Breast epithelium (tissue), 4 donors: ENCODE data around the gene SNX13. TPM values are rescaled to one million over a fixed set of nuclear protein-coding genes. Genes with fewer than 3 reads are reported as not detected.

Source experiments
- DNase-seq, 2 donors: peaks; one replicate each; pipeline ENCODE4 v3.0.0-alpha.2; 2019; ENCODE audit warnings: low spot score in 2 of 2
- H3K27ac ChIP-seq, 2 donors: fragments of 200-600 bp; sonication (generic) in 1 of 2; one replicate each; pipeline ENCODE4 v1.5.1; 2016 to 2019; ENCODE audit warnings: mild to moderate bottlenecking in 1 of 2
- H3K27me3 ChIP-seq, 2 donors: fragments of 200-600 bp; sonication (generic) in 1 of 2; one replicate each; pipeline versions ENCODE4 v1.5.1 to v1.6.0; 2017 to 2019; ENCODE audit warnings: control low read depth in 1 of 2, mild to moderate bottlenecking in 1 of 2
- H3K36me3 ChIP-seq: fragments of 200-600 bp; one replicate; pipeline ENCODE4 v1.5.1; 2019
- H3K4me1 ChIP-seq, 2 donors: fragments of 200-600 bp; sonication (generic); one replicate each; pipeline ENCODE4 v1.5.1; 2016 to 2019; ENCODE audit warnings: control low read depth in 1 of 2
- H3K4me3 ChIP-seq, 3 donors: fragments of 200-600 bp; sonication (generic); 1 replicate in 2 of 3; 2 replicates in 1 of 3; pipeline ENCODE4 v1.5.1; 2016 to 2019; ENCODE audit warnings: mild to moderate bottlenecking in 3 of 3, moderate library complexity in 2 of 3
- H3K9me3 ChIP-seq, 2 donors: fragments of 200-600 bp; sonication (generic) in 1 of 2; one replicate each; pipeline ENCODE4 v1.5.1; 2016 to 2019; ENCODE audit warnings: control low read depth in 1 of 2
- CTCF ChIP-seq, 3 donors: fragments of 450-650 bp; IDR thresholded peaks; one replicate each; pipeline ENCODE4 v1.5.1; 2016 to 2017; ENCODE audit warnings: antibody characterized with exemption in 3 of 3, mild to moderate bottlenecking in 3 of 3, moderate library complexity in 3 of 3
- POLR2A ChIP-seq: fragments of 450-650 bp; IDR thresholded peaks from one replicate; pipeline ENCODE4 v1.6.1; 2016; ENCODE audit warnings: antibody characterized with exemption, mild to moderate bottlenecking, moderate library complexity
- POLR2AphosphoS5 ChIP-seq, 3 donors: sonication (generic); formaldehyde crosslinking; IDR thresholded peaks; one replicate each; pipeline ENCODE4 v1.6.1; 2017; ENCODE audit warnings: antibody characterized with exemption in 3 of 3
- intact Hi-C: fragments of 100-400 bp; cut with DNase I; formaldehyde crosslinking; loops from one replicate; pipeline ENCODE4 v1.15.1; 2023; ENCODE audit warnings: low total_unique reads
- total RNA-seq, 3 donors: library from RNA; depleted of rRNA; stranded (reverse); fragments of >200 nt; gene quantifications; one replicate each; pipeline ENCODE4 v1.1.0, GENCODE V29; 2016

SNX13 gene
- total RNA-seq, 3 donors from 2014 or later = 62.6 to 89.9 (median 72.8) TPM

- no peak for TF ChIP-seq CTCF (IDR thresholded peaks at IDR 0.05)
- TF ChIP-seq POLR2AphosphoS5 (IDR thresholded peaks at IDR 0.05) = no peak
- no peak for TF ChIP-seq POLR2A
Observed at GRCh38 chr7:17957871-17958270, 17.6 kb upstream of the SNX13 start.

GRCh38 chr7:17952387-17952786 is 12.1 kb upstream of the SNX13 start:
- DNase-seq = no peak
- no peak overlapping the region for H3K4me3 ChIP-seq
- TF ChIP-seq POLR2AphosphoS5 (IDR thresholded peaks at IDR 0.05) (no peak), POLR2A (no peak), CTCF (IDR thresholded peaks at IDR 0.05) (no peak)
- no peaks in the 10 kb centered on the region for H3K4me1 ChIP-seq
- H3K27me3 ChIP-seq = no peaks in the 10 kb centered on the region
- H3K36me3 ChIP-seq = no peaks in the 10 kb centered on the region
- H3K9me3 ChIP-seq = no peaks in the 10 kb centered on the region
- H3K27ac ChIP-seq = no peak overlapping the region
- intact Hi-C loops = no loop called here

More at GRCh38 chr7:17957871-17958270, 17.6 kb upstream of the SNX13 start:
- no peak overlapping the region for H3K27ac ChIP-seq
- no peaks in the 10 kb centered on the region for H3K9me3 ChIP-seq
- DNase-seq = no peak
- H3K4me3 ChIP-seq = no peak overlapping the region
- no peaks in the 10 kb centered on the region for H3K27me3 ChIP-seq
- no peaks in the 10 kb centered on the region for H3K36me3 ChIP-seq
- H3K4me1 ChIP-seq = no peaks in the 10 kb centered on the region
- intact Hi-C loops = no loop called here

GRCh38 chr7:17951742-17952254 is 11.5 kb upstream of the SNX13 start:
- Histone ChIP-seq H3K4me1 (no peaks in the 10 kb centered on the region), H3K27ac (no peak overlapping the region), H3K9me3 (no peaks in the 10 kb centered on the region), H3K27me3 (no peaks in the 10 kb centered on the region), H3K4me3 (no peak overlapping the region), H3K36me3 (no peaks in the 10 kb centered on the region)
- intact Hi-C loops = no loop called here
- DNase-seq = no peak
- TF ChIP-seq POLR2AphosphoS5 (IDR thresholded peaks at IDR 0.05) (no peak), CTCF (IDR thresholded peaks at IDR 0.05) (no peak), POLR2A (no peak)

- H3K36me3 ChIP-seq = no peaks in the 10 kb centered on the region
- intact Hi-C loops = no loop called here
- H3K27ac ChIP-seq = no peak overlapping the region
- no peaks in the 10 kb centered on the region for H3K27me3 ChIP-seq
- TF ChIP-seq POLR2A = no peak
- TF ChIP-seq POLR2AphosphoS5 (IDR thresholded peaks at IDR 0.05) = no peak
- TF ChIP-seq CTCF (IDR thresholded peaks at IDR 0.05) = no peak
- no peak for DNase-seq
- no peak overlapping the region for H3K4me3 ChIP-seq
- H3K9me3 ChIP-seq = no peaks in the 10 kb centered on the region
- H3K4me1 ChIP-seq = no peaks in the 10 kb centered on the region
Observed at GRCh38 chr7:17948526-17949238, 8.4 kb upstream of the SNX13 start.

GRCh38 chr7:17947620-17948019 is 7.3 kb upstream of the SNX13 start:
- no peak overlapping the region for H3K27ac ChIP-seq
- H3K9me3 ChIP-seq = no peaks in the 10 kb centered on the region
- no peak overlapping the region for H3K4me3 ChIP-seq
- TF ChIP-seq CTCF (IDR thresholded peaks at IDR 0.05) (no peak), POLR2AphosphoS5 (IDR thresholded peaks at IDR 0.05) (no peak), POLR2A (no peak)
- no peaks in the 10 kb centered on the region for H3K27me3 ChIP-seq
- no peaks in the 10 kb centered on the region for H3K36me3 ChIP-seq
- intact Hi-C loops = no loop called here
- no peak for DNase-seq
- no peaks in the 10 kb centered on the region for H3K4me1 ChIP-seq
